GM21717 (cell line): ENCODE measurements around the gene TBC1D30.
"Not testable (repeated sequence)": the region's sequence is repeated elsewhere in the genome, so short reads cannot be mapped to it uniquely, and the experiment has no call there.

ENCODE experiments used
- ATAC-seq: cut with Tn5 transposase; IDR thresholded peaks from one replicate; pipeline ENCODE4 v1.9.1; 2021; ENCODE audit warnings: mild to moderate bottlenecking, moderate library complexity; ENCODE audit not compliant: unreplicated experiment

The TBC1D30 gene

GRCh38 chr12:64848409-64848808, 24.0 kb downstream of the TBC1D30 start:
- not testable (repeated sequence) for ATAC-seq

DNA sequence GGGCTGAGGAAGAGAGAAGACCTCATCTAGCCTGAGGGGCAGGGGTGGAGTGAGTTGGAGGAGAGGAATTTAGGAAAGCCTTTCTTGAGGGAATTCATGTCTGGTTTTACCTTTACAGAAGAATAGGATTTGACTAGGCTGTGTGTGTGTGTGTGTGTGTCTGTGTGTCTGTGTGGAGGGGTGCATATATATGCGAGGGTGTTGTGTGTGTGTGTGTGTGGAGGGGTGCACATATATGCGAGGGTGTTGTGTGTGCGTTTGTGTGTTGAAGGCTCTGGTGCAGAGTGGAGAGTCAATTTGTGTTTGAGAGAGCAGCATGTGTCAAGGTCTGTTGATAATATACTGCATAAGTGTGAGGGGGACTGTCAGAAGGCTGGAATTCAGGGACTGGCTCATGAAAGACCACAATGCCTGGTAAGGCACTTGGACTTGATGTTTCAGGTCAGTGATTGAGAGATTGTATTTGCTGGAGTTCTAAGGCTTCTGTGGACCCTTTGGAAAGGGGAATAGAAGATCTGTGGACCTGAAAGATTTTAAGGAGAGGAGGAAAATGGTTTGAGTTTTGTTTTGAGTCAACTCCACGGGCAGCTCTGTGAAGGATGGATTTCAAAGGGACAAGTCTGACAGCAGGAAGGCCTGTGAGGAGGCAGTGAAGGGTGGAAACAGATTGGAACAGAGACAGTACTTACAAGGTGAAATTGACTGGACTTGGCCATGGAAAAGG, 34.6 kb downstream of the TBC1D30 start:
- ATAC-seq, result no peak

DNA sequence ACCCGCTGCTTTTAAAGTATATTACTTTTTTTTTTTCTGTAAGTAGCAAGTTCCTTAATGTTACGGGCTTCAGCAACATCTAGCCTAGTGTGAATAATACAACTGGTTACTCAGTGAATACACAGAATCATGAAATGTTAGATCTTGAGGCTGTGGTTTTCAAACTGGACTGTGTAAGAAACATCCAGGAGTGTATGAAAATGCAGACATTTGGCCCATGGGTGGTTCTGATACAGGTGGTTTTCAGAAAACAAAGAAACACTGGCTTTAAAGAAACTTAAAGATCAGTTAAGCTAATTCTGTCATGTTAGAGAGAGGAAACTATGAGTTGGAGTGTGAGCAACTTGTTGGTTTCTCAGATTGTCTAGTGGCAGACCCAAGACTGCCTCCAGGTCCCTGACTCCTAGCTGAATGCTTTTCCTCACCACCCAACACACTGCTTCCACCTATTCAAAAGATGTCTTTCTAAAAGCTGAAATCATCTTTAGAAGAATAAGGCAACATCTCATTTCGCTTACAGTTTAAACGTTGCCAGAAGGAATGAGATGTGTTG, 36.1 kb downstream of the TBC1D30 start:
- no peak for ATAC-seq

GRCh38 chr12:64864319-64864718, 39.9 kb downstream of the TBC1D30 start:
- no peak for ATAC-seq

GRCh38 chr12:64875186-64875585, 50.7 kb downstream of the TBC1D30 start:
- no peak for ATAC-seq

GRCh38 chr12:64876388-64877071, 52.1 kb downstream of the TBC1D30 start:
- ATAC-seq, result peak; percentile 19

- ATAC-seq, result peak; percentile 78
These were observed 53.0 kb downstream of the TBC1D30 start for GRCh38 chr12:64877363-64878004.

DNA sequence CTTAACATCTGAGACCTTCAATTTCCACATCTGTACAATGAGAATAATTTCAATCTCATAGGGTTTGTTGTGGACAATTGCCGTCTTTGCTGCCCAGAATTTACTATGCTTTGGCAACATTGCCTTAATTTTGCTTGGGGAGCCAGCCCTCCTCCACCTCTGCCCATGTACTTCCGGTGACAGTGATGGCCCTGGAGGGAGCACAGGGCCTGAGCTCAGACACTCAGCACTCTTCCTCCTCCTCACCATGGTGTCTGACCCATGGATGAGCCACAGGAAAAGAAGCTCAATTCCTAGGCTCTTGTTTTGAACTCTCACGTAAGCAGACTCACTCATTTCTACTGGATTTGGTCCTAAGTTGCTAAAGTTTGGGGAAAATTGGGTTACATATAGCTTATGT, 58.2 kb downstream of the TBC1D30 start:
- no peak for ATAC-seq

DNA sequence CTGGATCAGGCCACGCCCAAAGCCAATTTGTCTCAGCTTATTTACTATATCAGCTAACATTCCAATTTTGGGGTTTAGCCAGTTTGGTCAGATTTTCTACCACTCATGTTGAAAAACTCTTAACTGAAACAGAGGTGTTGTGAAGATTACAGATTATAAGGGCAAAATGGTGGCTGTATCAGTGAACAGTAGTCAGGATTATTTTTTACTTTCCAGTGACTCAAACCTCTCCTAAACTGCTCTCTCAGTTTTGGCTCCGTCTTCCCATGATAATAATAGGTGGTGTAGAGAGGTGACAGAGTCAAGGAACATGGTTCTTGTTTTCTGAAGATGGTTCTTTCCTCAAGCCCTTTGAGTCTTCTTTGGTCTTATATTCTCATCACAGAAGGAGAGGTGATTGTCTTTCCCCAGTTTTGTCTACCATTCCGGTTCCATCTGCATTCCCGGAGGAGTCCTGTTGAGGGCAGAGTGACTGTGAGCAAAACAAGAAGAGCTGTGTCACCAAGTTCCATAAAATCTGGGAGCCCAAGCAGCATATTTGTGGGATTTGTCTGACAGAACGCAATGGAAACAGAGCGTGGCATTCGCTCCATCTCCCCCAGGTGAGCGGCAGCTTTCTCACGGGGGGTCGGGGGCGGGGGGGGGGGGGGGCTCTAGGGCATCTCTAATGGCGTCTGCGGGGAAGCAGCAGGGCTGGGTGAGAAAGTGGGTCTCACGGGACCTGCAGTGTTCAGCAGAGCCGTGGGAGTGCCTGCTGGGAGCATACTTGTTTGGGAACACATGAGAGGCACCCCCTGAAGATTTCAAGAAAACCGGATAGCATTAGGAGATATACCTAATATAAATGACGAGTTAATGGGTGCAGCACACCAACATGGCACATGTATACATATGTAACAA, 59.1 kb downstream of the TBC1D30 start:
- ATAC-seq, result no peak

DNA sequence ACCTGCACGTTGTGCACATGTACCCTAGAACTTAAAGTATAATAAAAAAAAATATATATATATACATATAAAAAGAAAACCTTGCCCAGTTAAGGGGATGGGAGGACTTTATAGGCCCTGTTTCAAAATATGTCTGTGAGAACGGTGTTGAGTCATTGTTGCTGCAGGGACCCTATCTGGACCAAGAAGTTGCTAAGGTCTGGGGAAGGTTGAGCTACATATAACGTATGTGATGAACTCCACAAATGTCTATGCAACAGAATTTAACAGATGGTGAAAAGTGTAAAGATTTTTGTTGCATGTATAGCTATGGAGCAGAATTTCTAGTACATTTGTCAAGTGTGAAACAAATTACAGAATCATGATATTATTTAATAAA, 59.7 kb downstream of the TBC1D30 start:
- no peak for ATAC-seq

- no peak for ATAC-seq
These were observed 60.3 kb downstream of the TBC1D30 start for GRCh38 chr12:64884728-64885127.

- ATAC-seq, result no peak
These were observed 65.2 kb downstream of the TBC1D30 start for GRCh38 chr12:64889434-64890216.

DNA sequence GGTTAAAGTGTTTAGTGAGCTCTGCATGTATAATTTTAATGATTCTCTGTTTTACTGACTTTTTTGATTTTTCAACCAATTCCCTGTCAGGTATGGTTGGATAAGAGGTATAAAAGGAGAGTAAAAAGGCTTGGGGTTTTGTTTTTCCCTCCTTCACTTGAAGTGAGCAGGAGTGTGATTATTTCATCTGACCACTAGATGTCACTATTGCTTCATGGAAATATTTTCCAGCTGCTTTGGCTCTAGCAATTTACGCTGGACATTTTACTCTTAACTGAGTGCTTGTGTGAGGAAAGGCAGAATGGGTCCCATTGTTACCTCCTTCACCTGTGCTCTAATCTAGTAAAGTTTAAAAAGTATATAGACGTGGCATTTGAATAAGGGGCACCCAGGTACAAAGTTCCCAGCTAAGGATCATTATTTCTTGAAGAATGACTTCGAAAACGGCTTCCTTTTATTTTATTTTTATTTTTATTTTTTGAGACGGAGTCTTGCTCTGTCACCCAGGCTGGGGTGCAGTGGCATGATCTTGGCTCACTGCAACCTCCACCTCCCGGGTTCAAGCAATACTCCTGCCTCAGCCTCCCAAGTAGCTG, 66.5 kb downstream of the TBC1D30 start:
- ATAC-seq, result no peak

DNA sequence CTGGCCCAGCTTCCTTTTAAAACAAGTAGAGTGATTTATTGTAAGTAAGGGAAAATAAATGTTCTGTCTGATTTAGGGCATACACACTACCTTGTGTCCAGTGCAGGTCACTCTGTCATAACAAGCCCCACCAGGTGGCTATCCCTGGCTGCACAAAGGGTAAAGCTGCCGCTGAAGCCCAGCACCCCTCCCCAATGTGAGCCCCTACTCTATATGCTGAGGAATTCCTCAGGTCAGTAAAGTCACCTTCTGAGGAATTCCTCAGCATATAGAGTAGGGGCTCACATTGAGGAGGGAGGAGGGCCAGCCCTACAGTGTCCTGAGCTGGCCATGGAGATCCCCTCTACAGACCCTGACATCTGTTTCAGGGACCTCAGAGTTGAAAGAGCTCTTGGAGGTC, 67.2 kb downstream of the TBC1D30 start:
- no peak for ATAC-seq

- ATAC-seq, result no peak
These were observed 68.1 kb downstream of the TBC1D30 start for GRCh38 chr12:64892561-64892960.

- no peak for ATAC-seq
These were observed 69.5 kb downstream of the TBC1D30 start for GRCh38 chr12:64893961-64894360.

DNA sequence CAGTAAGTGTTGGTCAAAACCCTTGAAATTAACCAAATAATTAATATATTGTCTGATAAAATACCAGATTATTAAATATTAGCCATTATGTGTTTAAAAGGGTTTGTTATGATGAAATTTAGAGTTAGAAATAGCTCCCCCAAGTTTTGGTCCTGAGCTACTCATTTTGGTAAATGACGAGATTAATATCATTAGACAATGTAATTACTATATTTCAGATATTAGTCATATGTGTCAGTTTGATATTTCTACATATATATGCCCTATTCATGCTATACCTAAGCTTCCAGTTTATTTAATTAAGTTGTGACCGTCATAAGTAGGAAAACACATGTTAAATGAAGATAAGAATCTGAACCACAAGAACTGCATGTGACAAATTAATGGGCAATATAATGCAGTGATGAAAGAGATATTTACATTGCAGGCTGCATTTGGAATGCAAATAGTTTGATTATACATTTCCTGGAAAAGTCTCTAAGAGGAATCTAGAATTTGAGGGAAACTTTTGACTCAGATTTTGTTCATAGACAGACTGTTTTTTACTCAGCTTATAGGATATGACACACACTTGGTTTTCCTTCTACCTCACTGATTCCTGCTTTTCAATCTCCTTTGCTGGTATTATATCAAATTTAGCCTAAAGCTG, 70.5 kb downstream of the TBC1D30 start:
- no peak for ATAC-seq

DNA sequence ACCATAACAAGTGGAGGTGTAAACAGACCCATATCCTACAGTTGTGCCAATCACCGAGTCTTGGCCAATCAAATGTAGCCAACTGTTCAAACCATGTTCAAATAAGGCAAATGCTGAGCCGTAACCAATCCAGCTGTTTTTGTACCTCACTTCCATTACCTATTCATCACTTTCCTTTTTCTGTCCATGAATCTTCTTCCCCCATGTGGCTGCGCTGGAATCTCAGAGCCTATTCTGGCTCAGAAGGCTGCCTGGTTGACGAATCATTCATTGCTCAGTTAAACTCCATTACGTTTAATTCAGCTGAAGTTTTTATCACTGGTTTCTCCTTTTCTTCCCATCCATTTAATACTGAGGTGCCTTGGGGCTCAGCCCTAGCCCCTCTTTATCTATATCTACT, 71.1 kb downstream of the TBC1D30 start:
- ATAC-seq, result no peak

- ATAC-seq, result no peak
These were observed 76.1 kb downstream of the TBC1D30 start for GRCh38 chr12:64900540-64900939.
